ENCODE measurements around the gene EMC8. TPM values are rescaled to one million over a fixed set of nuclear protein-coding genes. Genes with fewer than 3 reads are reported as not detected.
A peak's percentile ranks its signal among the peaks of the same experiment; 100 is the strongest.

The EMC8 gene
- total RNA-seq, 1 experiment from 2014 or later = 38.2 TPM

- Histone ChIP-seq H3K4me2 (no peak overlapping the region), H3K27me3 (ENCODE audit: insufficient read depth, low read depth) (peaks cover 92% of the 10 kb centered on the region), H3K4me3 (no peak overlapping the region), H3K79me2 (ENCODE audit: low read depth) (no peaks in the 10 kb centered on the region), H3F3A (ENCODE audit: insufficient read depth, low read depth) (no peaks in the 10 kb centered on the region), H3K9me3 (ENCODE audit: insufficient read depth, low read depth) (no peaks in the 10 kb centered on the region), H3K27ac (no peak overlapping the region), H3K36me3 (ENCODE audit: low read depth) (no peaks in the 10 kb centered on the region), H2AFZ (no peak overlapping the region), H3K4me1 (replicated peaks; ENCODE audit: insufficient read depth) (no peaks in the 10 kb centered on the region), H4K20me1 (ENCODE audit: insufficient read depth) (no peaks in the 10 kb centered on the region), H3K9me2 (ENCODE audit: insufficient read depth) (no peaks in the 10 kb centered on the region)
- ChIA-PET CTCF (no interaction called here), POLR2A (ENCODE audit: unreplicated experiment) (no interaction called here)
- intact Hi-C loops (cut with micrococcal nuclease; ENCODE audit: unreplicated experiment) = no loop called here
- no peak for TF ChIP-seq EZH2 (IDR thresholded peaks at IDR 0.05; ENCODE audit: low read depth)
- TF ChIP-seq CTCF (conservative IDR thresholded peaks at IDR 0.05) = no peak
- BruUV-seq (replicated peaks) = no TSS peak
- DNase-seq = no peak
Observed at GRCh38 chr16:85826686-85827247, 27.4 kb upstream of the EMC8 start.

- Histone ChIP-seq H3K9me3 (ENCODE audit: insufficient read depth, low read depth) (no peaks in the 10 kb centered on the region), H3F3A (ENCODE audit: insufficient read depth, low read depth) (no peaks in the 10 kb centered on the region), H3K4me3 (no peak overlapping the region), H3K4me1 (replicated peaks; ENCODE audit: insufficient read depth) (no peaks in the 10 kb centered on the region), H3K4me2 (no peak overlapping the region), H4K20me1 (ENCODE audit: insufficient read depth) (no peaks in the 10 kb centered on the region), H3K27ac (no peak overlapping the region), H3K9me2 (ENCODE audit: insufficient read depth) (no peaks in the 10 kb centered on the region), H3K27me3 (ENCODE audit: insufficient read depth, low read depth) (peaks cover 90% of the 10 kb centered on the region), H3K36me3 (ENCODE audit: low read depth) (no peaks in the 10 kb centered on the region), H3K79me2 (ENCODE audit: low read depth) (no peaks in the 10 kb centered on the region), H2AFZ (no peak overlapping the region)
- no TSS peak for BruUV-seq (replicated peaks)
- CTCF ChIA-PET = no interaction called here
- TF ChIP-seq EZH2 (IDR thresholded peaks at IDR 0.05; ENCODE audit: low read depth) (no peak), CTCF (conservative IDR thresholded peaks at IDR 0.05) (0 out of 2 replicates have a peak, but pooled peaks have one; percentile 21)
- no peak for DNase-seq
- intact Hi-C loops (cut with micrococcal nuclease; ENCODE audit: unreplicated experiment) = no loop called here
- POLR2A ChIA-PET (ENCODE audit: unreplicated experiment) = no interaction called here
Observed at GRCh38 chr16:85825326-85825725, 26.0 kb upstream of the EMC8 start.

GRCh38 chr16:85824161-85825135 lies 25.1 kb upstream of the EMC8 start:
- H3K4me2 ChIP-seq = no peak overlapping the region
- H3K9me3 ChIP-seq (ENCODE audit: insufficient read depth, low read depth) = no peaks in the 10 kb centered on the region
- BruUV-seq (replicated peaks) = no TSS peak
- H3K27me3 ChIP-seq (ENCODE audit: insufficient read depth, low read depth) = peaks cover 90% of the 10 kb centered on the region
- H3K36me3 ChIP-seq (ENCODE audit: low read depth) = no peaks in the 10 kb centered on the region
- H3K4me1 ChIP-seq (replicated peaks; ENCODE audit: insufficient read depth) = no peaks in the 10 kb centered on the region
- no peaks in the 10 kb centered on the region for H4K20me1 ChIP-seq (ENCODE audit: insufficient read depth)
- ChIA-PET POLR2A (ENCODE audit: unreplicated experiment) (no interaction called here), CTCF (no interaction called here)
- no peak overlapping the region for H3K4me3 ChIP-seq
- no peak overlapping the region for H2AFZ ChIP-seq
- no peaks in the 10 kb centered on the region for H3K79me2 ChIP-seq (ENCODE audit: low read depth)
- no peak for DNase-seq
- intact Hi-C loops (cut with micrococcal nuclease; ENCODE audit: unreplicated experiment) = no loop called here
- no peaks in the 10 kb centered on the region; the same call in 1 of the 2 replicates for H3F3A ChIP-seq (ENCODE audit: insufficient read depth, low read depth)
- H3K27ac ChIP-seq = no peak overlapping the region
- no peaks in the 10 kb centered on the region for H3K9me2 ChIP-seq (ENCODE audit: insufficient read depth)
- no peak for TF ChIP-seq CTCF (conservative IDR thresholded peaks at IDR 0.05)
- no peak for TF ChIP-seq EZH2 (IDR thresholded peaks at IDR 0.05; ENCODE audit: low read depth)

Measured in PC-9 (cell line).